Measurements from ENCODE around the gene ITGA3. TPM values are rescaled to one million over a fixed set of nuclear protein-coding genes. Genes with fewer than 3 reads are reported as not detected.
"Not testable (repeated sequence)": the region's sequence is repeated elsewhere in the genome, so short reads cannot be mapped to it uniquely, and the experiment has no call there.

The ITGA3 gene
- total RNA-seq, 1 donor from 2014 or later: 6.5 TPM

DNA sequence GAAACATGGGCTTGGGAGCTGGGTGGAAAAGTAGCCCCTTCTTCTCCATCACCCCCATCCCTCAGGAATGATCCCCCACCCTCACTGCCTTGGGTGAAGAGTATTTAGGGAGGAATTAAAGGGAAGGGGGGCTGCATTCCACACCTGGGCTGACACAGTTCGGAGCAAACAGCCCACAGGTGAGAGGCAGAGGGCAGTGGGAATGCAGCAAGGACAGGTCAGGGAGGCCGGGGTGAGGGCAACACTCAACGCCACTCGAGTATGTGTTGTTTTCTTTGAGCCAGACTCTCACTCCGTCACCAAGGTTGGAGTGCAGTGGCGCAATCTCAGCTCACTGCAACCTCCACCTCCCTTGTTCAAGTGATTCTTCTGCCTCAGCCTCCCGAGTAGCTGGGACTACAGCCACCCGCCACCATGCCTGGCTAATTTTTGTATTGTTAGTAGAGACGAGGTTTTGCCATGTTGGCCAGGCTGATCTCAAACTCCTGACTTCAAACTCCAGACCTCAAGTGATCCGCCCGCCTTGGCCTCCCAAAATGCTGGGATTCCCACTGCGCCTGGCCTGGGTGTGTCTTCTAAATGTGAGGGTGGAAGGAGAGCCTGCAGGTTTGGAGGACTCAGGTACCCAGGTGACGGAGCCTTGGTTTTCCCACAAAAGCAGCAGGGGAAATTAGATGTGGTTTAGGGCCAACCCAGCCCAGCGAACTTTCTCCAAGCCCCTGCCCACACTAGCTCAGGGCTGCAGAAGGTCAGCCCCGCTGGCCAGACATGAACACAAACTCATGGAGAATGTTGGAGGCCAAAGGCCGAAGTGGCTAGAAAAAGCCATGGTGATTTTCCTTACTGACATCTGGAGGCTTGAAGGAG, 21.2 kb upstream of the ITGA3 start:
- intact Hi-C loops (cut with micrococcal nuclease): no loop called here

DNA sequence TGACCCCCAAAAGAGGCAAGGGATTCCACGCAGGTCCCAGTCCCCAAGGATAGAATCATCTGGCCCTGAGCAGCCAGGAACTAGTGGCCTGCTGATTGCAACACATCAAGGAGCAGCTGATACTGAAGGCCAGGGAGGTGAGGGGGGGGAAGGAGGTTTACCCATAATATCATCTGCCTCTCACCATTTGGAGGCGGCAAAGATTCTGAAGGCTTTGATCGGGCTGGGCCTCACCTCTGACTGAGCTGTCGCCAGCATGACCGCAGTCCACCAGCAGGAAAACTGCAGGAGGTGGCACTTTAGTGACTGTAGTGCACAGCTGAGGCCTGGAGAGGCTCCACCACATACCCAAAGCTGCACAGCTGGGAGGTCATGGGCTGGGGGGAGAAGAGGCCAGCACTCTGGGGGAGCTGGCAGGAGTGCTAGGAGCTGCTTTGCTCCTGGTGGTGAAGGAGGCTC, 20.5 kb upstream of the ITGA3 start:
- intact Hi-C loops (cut with micrococcal nuclease): no loop called here

DNA sequence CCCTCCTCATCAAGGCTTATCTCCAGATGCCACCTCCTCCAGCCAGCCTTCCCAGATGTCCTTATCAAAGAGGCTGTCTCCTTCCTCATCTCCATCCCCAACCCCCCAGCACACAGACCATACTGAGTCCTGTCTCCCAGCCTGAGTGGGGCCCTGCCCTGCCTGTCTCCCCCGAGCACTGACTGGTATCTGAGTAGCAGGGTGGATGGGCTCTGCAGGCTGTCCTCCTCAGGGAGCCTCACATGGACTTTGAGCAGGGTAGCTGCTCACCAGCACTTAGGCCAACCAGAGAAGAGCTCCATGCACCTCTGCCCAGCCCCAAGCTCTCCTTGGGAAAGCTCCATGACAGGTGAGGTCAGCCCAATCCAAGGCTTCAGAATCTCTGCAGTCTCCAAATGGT, 20.0 kb upstream of the ITGA3 start:
- intact Hi-C loops (cut with micrococcal nuclease): no loop called here

DNA sequence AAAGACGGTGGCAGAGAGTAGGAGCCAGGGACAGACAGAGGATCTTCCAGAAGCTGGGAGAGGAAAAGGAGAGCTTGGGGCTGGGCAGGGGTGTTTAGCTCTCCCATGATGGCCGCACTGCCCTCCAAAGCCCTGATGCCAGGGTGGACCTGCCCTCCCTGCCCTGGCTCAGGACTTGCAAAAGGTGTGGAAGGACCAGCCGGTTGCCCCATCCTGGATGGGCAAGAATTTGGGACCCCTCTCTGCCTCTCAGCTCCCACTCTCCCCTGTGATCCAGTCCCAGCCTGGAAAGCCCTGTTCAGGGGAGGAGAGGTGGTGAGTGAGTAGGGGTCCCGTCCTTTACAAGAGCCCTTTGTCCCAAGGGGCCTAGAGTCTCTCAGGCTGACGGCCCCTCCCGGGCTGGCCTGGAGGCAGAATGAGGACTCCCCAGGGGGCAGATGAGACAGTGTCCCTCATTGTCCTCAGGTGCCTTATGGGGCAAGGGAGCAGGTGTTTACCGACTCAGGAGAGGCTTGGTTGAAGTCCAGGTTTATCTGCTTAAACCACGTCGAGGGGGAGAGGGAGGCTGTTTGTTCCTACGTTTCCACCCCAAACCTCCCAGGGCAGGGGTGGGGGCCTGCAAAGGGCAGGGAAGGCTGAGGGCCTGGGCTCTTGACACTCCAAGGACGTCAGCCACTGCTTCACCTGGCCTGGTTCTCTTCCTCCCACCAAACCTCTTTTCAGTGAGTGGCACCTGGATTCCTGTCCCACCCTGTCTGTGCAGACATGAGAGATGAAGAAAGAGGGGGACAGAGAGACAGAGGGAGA, 19.3 kb upstream of the ITGA3 start:
- intact Hi-C loops (cut with micrococcal nuclease): no loop called here

DNA sequence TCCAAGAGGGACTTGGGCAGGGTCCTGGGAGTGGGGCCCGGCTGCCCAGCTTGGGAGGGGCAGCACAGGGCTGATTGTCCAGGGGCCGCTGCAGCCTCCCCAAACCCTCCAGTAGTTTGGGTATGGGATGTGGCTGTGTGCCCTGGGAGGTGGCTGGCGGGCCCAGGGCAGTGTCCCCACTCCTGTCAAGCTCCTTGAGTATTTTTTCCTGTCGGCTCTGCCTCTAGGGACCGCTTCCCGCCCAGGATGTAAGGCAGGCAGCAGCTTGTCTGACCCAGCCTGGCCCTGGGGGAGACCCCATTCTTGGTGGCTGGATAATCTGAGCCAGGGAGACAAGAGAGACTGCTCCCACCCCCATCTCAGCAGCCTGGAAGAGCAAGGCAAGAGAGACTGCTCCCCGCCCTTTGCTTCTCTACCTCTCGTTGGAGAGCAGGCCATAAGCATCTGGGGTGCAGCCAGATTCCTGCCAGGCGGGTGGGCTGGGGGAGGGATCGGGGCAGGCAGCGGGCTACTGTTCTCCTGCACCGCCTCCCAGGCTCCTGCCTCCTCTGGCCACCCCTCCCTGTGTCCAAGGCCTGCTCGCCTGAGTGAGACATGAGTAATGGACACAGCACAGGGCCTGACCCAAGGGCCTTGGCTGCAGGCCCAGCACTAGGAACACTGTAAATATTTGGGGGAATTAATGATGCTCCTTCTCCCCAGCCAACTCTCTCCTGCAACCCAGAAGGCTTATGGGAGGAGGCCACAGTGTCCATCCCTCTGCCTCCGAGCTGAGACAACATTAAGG, 18.4 kb upstream of the ITGA3 start:
- intact Hi-C loops (cut with micrococcal nuclease): no loop called here

DNA sequence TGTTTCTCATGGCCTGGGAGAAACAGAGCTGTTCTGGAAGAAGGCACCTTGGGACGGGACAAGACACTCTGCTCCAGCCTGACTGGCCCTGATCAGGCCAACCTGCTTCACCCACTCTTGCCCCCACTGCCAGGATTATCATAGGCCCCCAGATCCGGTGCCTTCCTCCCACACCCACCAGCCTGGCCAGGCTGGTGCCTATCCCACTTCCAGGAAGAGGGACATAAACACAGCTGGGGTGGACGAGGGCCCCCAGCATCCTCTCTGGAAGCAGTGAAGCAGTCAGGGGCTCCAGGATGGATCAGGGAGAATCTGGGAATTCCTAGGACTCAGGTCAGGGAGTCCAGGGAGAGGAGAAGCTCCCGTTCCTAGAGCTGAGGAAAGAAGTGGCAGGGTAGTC, 16.9 kb upstream of the ITGA3 start:
- intact Hi-C loops (cut with micrococcal nuclease): no loop called here

DNA sequence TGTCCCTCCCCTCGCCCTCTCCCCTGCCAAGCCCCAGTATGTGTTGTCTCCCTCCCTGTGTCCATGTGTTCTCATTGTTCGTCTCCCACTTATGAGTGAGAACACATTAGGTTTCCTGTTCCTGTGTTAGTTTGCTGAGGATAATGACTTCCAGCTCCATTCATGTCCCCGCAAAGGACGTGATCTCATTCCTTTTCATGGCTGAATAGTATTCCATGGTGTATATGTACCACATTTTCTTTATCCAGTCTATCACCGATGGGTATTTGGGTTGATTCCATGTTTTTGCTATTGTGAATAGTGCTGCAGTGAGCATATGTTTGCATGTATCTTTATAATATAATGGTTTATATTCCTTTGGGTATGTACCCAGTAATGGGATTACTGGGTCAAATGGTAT, 15.4 kb upstream of the ITGA3 start:
- intact Hi-C loops (cut with micrococcal nuclease): not testable (repeated sequence)

DNA sequence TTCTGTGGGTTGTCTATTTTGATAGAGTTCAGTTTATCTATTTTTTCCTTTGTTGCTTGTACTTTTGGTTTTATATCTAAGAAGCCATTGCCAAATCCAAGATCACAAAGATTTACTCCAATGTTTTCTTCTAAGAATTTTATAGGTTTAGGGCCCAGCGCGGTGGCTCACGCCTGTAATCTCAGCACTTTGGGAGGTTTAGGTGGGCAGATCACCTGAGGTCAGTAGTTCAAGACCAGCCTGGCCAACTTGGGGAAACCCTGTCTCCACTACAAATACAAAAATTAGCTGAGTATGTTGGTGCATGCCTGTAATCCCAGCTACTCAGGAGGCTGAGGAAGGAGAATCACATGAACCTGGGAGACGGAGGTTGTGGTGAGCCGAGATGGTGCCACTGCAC, 13.7 kb upstream of the ITGA3 start:
- intact Hi-C loops (cut with micrococcal nuclease): no loop called here

DNA sequence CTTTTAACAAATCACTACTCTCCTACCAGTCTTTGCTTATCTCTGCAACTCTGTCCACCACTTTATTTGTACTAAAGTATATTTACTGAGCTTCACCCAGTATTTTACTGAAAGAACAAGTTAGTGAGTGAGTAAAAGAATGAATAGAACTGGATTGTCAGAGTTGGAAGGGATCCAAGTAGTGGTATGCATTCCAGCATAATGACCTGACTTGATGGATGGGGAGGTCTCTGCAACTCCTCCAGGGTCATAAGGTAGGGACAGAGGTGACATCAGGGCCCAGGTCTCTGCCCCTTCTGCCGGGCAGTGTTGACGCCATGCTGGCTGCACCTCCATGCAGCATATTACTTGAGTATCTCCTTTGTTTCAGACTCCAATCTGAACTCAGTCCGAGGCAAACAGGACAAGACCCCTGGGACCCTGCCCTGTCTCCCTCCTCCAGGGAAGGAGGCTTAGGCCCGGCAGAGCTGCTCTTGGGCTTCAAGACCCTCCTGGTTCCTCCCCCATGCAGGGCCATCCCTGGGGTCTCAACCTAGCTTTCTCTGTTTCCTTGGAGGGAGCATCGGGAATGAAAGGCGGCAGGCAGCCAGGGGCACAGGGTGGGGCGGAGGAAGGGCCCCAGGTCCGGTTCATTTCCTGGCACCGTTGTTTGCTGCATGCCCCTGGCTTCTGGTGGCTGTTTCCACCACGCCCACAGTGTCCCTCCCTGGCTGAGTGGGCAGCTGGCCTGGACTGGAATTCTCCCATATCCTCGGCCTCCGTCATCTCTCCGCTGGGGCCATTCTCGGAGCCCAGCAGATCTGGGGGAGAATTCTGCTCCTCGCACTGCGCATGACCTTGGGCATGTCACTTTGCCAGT, 12.4 kb upstream of the ITGA3 start:
- intact Hi-C loops (cut with micrococcal nuclease): no loop called here

DNA sequence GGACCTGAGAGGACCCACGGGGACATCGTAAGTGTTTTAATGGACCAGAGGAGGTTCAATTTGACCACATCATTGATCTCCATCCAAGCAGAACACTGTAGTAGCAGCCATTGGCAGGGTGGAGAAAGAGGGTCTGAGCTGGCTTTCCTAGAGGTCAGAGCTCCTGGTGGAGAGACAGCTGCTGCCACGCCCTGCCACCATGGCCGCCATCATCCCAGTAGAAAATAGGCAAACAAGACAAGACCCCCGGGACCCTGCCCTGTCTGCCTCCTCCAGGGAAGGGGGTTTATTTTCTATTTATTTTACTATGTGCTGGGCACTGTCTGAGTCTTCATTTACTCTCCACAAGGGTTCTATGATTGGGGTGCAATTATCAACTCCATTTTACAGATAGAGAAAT, 11.4 kb upstream of the ITGA3 start:
- intact Hi-C loops (cut with micrococcal nuclease): no loop called here

DNA sequence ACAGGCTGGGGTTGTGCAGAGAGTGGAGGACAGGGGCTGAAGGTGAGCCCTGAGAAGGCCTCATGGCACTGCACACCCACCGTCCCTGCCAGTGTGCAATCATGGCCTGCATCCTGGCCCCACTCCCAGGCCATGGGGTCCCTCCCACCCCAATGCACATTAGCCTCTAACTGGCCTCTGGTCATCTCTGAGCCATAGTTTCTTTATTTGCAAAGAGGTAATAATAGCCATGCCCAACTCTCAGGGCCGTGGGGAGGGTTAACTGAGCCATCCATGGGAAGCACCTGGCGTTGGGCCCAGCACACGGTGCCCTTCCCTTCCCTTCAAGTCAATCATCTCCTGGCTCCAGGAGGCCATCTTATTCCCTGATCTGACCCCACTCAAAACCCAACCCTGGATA, 10.8 kb upstream of the ITGA3 start:
- intact Hi-C loops (cut with micrococcal nuclease): no loop called here

DNA sequence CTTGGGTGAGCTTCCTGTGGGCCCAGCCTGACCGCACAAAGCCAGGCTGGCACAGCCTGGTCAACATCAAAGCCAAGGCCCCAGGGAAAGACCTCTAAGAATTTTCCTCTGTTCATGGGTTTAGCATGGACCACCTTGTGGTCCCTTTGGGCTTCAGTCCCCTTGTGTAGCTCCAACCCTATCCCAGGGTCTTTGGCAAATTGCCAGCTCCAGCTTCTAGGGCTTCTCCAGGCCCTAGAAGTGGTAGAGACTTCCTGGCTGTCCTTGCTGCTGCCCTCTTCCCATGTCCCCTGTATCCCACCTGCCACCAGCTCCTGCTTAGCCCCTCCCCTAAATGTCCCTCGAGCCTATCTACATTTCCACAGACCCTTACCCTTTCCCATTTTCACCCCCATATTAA, 9.7 kb upstream of the ITGA3 start:
- intact Hi-C loops (cut with micrococcal nuclease): no loop called here

DNA sequence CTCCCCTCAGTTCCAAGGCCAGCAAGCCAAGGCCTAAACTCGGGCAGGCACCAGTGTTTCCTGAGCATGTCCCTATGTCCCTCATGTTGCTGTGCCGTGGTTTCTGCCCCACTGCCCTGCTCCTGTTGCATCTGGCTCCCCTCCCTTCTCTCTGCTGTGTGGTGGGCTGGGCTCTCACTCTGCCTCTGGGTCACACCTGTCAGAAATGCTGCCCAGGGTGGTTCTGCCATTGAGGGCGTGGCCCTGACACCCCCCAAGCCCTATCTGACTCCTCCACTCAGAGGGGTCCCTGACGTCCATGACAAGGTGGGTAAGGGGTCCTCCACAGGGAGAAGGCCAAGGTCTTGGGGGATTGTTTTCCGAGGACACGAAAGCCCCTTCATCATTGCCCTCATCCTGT, 9.2 kb upstream of the ITGA3 start:
- intact Hi-C loops (cut with micrococcal nuclease): no loop called here

DNA sequence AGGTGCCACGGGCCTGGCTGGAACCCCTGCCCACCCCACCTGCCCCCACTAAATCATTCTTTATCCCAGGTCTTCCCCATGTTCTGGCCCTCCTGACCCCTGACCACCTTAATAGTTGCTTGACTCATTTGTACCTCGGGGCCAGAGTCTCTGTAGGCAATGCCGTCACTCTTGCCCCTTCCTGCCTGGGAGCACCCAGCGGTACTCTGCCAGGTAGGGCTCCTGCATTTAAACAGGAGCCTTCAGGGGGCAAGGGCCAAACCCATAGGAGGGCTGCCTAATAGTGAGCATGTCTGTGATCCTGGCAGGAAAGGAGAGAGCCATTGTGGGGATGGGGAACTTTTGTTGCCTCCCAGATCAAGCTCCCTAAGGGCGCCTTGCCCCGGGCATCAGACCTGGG, 8.8 kb upstream of the ITGA3 start:
- intact Hi-C loops (cut with micrococcal nuclease): no loop called here

DNA sequence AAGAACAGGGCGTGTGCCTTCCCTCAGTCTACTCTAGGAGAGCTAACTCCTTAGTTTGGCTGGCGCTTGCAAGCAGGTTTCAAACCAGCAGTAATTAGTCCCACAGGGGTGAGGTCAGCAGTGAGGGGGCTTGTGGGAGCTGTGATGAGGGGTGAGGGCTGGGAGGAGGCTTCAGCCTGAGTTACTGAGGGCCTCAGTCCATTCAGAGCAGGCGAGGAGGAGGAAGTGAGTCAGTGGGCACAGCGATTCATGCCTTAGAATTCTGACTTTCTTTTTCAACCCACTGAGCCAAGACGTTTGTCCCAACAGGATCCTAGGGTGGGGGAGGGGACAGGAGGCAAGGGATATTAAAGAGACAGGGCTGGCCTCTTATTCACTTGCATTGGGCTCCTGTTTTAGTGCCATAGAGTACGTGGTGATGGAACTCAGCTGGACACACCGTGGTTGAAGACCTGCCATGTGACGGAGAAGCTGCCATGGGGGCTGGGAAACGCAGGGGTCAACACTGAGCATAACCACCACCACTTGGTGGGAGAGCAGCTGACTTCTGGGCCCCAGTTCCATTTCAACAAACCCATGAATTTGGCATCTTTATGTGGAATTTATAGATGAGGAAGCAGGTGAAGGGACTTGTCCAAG, 8.3 kb upstream of the ITGA3 start:
- intact Hi-C loops (cut with micrococcal nuclease): no loop called here

DNA sequence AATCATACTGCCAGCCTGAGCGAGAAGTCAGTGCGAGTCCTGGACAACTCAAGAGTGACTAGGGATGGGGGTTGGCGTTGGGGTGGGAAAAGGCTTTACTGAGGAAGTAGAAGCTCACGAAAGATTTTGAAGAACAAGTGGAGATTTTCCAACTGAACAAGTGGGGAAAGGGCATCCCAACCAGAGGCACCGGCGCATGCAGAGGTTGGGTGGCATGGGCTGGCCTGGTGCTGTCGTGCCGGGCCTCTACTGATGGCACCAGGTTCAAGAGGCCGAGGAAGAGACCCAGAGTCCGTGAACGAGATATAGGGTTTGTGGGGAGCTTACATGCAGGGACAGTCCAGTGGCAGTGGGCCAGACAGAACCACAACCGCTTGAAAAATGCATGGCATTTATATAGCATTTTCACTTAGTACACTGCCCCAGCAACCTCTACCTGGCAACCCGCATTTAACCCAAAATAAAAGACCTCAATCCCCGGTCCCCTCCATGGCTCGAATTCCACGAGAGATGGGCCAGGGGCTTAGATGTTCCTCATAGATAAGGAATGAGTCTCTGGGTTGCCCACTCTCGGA, 7.7 kb upstream of the ITGA3 start:
- intact Hi-C loops (cut with micrococcal nuclease): no loop called here

DNA sequence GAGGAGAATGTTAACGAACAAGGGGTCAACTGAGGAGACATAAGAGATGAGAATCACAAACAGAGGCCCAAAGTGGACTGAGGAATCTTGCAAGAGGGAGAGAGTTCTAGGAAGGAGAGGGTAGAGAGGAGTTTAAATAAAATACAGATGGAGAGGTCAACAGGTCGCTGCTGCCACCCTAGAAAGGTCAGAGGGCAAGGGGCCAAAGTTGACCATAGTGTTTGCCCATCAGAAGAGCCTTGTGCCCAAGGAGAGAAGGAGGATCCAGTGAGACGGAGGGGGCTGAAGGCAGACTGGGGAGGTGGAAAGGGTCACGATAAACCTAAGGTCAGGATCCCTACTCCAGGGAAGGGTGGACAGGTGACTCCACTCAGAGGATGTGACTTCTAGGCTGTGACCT, 6.9 kb upstream of the ITGA3 start:
- intact Hi-C loops (cut with micrococcal nuclease): no loop called here

DNA sequence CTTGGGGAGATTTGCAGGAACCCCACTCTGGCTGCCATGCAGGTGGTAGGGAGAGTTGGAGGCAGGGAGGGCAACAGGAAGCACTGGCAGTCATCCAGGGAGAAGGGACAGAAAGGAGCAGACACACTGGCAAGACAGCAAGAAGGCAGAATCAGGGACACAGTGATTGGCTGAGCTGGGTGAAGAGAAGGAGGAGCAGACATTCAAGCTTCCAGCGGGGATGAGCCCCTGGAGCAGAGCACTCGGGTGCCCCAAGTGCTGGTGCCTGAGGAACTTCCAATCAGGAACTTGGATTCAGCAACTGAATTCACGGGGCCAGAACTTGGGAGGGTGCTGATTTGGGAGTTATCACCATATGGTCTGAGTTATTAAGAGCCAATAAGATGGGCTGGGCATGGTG, 6.3 kb upstream of the ITGA3 start:
- intact Hi-C loops (cut with micrococcal nuclease): no loop called here

DNA sequence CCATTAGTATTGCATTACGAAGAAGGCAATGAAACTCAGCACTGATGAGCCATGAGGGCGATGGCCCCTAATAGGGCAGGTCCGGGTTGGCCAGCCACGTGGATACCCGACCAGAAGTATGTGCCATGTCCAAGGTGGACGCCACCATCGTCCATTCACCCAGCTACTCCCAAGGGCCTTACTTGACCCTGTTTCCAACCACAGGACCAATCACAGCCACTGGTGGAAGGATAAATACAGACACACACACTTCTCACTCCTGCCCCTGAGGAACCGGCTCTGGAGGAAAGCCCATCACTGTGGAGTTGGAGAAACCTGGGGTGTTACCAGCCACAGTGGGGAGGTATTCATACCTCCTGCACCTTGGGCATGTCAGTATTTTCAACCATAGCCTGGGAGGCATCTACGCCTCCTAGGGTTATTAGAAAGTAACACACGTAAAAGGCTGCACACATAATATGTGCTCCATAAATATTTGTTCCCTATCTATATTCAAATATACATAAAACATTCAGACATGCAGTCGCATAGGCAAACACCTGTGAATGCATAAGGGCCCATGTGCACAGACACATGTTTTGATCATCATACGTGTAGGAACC, 5.4 kb upstream of the ITGA3 start:
- intact Hi-C loops (cut with micrococcal nuclease): no loop called here
